Right atrium auricular region (tissue), 2 donors: ENCODE measurements around the gene AFAP1. TPM values are rescaled to one million over a fixed set of nuclear protein-coding genes. Genes with fewer than 3 reads are reported as not detected.

ENCODE experiments used
- DNase-seq: peaks from one replicate; pipeline ENCODE4 v3.0.0-alpha.2; 2019; ENCODE audit warnings: low spot score
- H3K27ac ChIP-seq, 2 donors: fragments of 200-600 bp; sonication (generic); 1 replicate in 1 of 2; 2 replicates in 1 of 2; pipeline ENCODE4 v1.5.1; 2016 to 2019
- H3K27me3 ChIP-seq, 2 donors: fragments of 200-600 bp; sonication (generic); one replicate each; pipeline versions ENCODE4 v1.5.1 to v1.6.0; 2017 to 2019
- H3K36me3 ChIP-seq: fragments of 200-600 bp; sonication (generic); one replicate; pipeline ENCODE4 v1.5.1; 2016
- H3K4me1 ChIP-seq, 2 donors: fragments of 200-600 bp; sonication (generic); one replicate each; pipeline versions ENCODE4 v1.5.1 to v1.6.0; 2017 to 2019
- H3K4me3 ChIP-seq, 2 donors: fragments of 200-600 bp; sonication (generic); 1 replicate in 1 of 2; 2 replicates in 1 of 2; pipeline ENCODE4 v1.5.1; 2017 to 2019; ENCODE audit warnings: mild to moderate bottlenecking in 1 of 2, moderate library complexity in 1 of 2
- H3K9me3 ChIP-seq, 2 donors: fragments of 200-600 bp; sonication (generic); one replicate each; pipeline ENCODE4 v1.5.1; 2019
- CTCF ChIP-seq, 2 donors: fragments of 200-600 bp; sonication (generic); IDR thresholded peaks; one replicate each; pipeline ENCODE4 v1.5.1; 2019; ENCODE audit warnings: antibody characterized with exemption in 2 of 2
- total RNA-seq, 2 donors: library from RNA; depleted of rRNA; stranded (reverse); fragments of >200 nt; gene quantifications; one replicate each; pipeline ENCODE4 v1.1.0, GENCODE V29; 2016

The AFAP1 gene
- total RNA-seq, 2 donors from 2014 or later: 16.2 to 27.2 TPM

GRCh38 chr4:7956270-7956808, 16.7 kb upstream of the AFAP1 start:
- no peak for TF ChIP-seq CTCF (IDR thresholded peaks at IDR 0.05)
- Histone ChIP-seq H3K9me3 (no peaks in the 10 kb centered on the region), H3K27ac (peak overlapping the region in 1 of 2 donors; percentile 33), H3K4me3 (no peak overlapping the region), H3K36me3 (no peaks in the 10 kb centered on the region), H3K27me3 (no peaks in the 10 kb centered on the region), H3K4me1 (peaks cover 0 to 21% of the 10 kb centered on the region in 2 donors)
- no peak for DNase-seq

- DNase-seq: no peak
- H3K4me1 ChIP-seq: peaks cover 0 to 13% of the 10 kb centered on the region in 2 donors
- peak overlapping the region in 1 of 2 donors; percentile 33 for H3K27ac ChIP-seq
- no peak overlapping the region for H3K4me3 ChIP-seq
- H3K9me3 ChIP-seq: no peaks in the 10 kb centered on the region
- no peaks in the 10 kb centered on the region for H3K27me3 ChIP-seq
- no peak for TF ChIP-seq CTCF (IDR thresholded peaks at IDR 0.05)
- H3K36me3 ChIP-seq: no peaks in the 10 kb centered on the region
Measured at GRCh38 chr4:7955393-7955792, 15.7 kb upstream of the AFAP1 start.

- Histone ChIP-seq H3K9me3 (no peaks in the 10 kb centered on the region), H3K27me3 (no peaks in the 10 kb centered on the region), H3K4me3 (no peak overlapping the region), H3K36me3 (no peaks in the 10 kb centered on the region), H3K4me1 (peaks cover 0 to 11% of the 10 kb centered on the region in 2 donors), H3K27ac (no peak overlapping the region)
- DNase-seq: no peak
- TF ChIP-seq CTCF (IDR thresholded peaks at IDR 0.05): no peak
Measured at GRCh38 chr4:7952615-7953014, 13.0 kb upstream of the AFAP1 start.

- no peak overlapping the region for H3K27ac ChIP-seq
- H3K4me1 ChIP-seq: peaks cover 0 to 9% of the 10 kb centered on the region in 2 donors
- no peaks in the 10 kb centered on the region for H3K36me3 ChIP-seq
- no peak for DNase-seq
- H3K4me3 ChIP-seq: no peak overlapping the region
- H3K9me3 ChIP-seq: no peaks in the 10 kb centered on the region
- TF ChIP-seq CTCF (IDR thresholded peaks at IDR 0.05): no peak
- no peaks in the 10 kb centered on the region for H3K27me3 ChIP-seq
Measured at GRCh38 chr4:7950301-7951092, 10.8 kb upstream of the AFAP1 start.

GRCh38 chr4:7949759-7950158, 10.1 kb upstream of the AFAP1 start:
- no peaks in the 10 kb centered on the region for H3K36me3 ChIP-seq
- H3K9me3 ChIP-seq: no peaks in the 10 kb centered on the region
- H3K4me3 ChIP-seq: no peak overlapping the region
- DNase-seq: no peak
- H3K27me3 ChIP-seq: no peaks in the 10 kb centered on the region
- peaks cover 0 to 8% of the 10 kb centered on the region in 2 donors for H3K4me1 ChIP-seq
- TF ChIP-seq CTCF (IDR thresholded peaks at IDR 0.05): no peak
- H3K27ac ChIP-seq: peak overlapping the region in 1 of 2 donors; percentile 61
